NT2/D1 (cell line): ENCODE measurements around the gene CCSER2.

Experiments
- DNase-seq: peaks from one replicate; pipeline ENCODE4 v3.0.0-alpha.2; 2011; ENCODE audit warnings: low read depth, low spot score
- H3K27me3 ChIP-seq: 2 replicates; pipeline ENCODE4 v1.6.0; 2011; ENCODE audit warnings: mild to moderate bottlenecking; ENCODE audit not compliant: insufficient read length, insufficient read depth
- H3K36me3 ChIP-seq: 2 replicates; pipeline ENCODE4 v1.6.1; 2011; ENCODE audit warnings: mild to moderate bottlenecking, low read length, mixed read lengths; ENCODE audit not compliant: insufficient read depth, insufficient read length
- H3K4me1 ChIP-seq: 2 replicates; pipeline ENCODE4 v1.5.1; 2011; ENCODE audit not compliant: insufficient read depth, insufficient read length
- H3K4me3 ChIP-seq: 2 replicates; pipeline ENCODE4 v1.5.1; 2011; ENCODE audit warnings: low read depth; ENCODE audit not compliant: insufficient read length
- H3K9ac ChIP-seq: 2 replicates; pipeline ENCODE4 v1.6.0; 2011; ENCODE audit warnings: low read depth; ENCODE audit not compliant: insufficient read length
- H3K9me3 ChIP-seq: 2 replicates; pipeline ENCODE4 v1.5.1; 2011; ENCODE audit warnings: mild to moderate bottlenecking, low read length; ENCODE audit not compliant: insufficient read depth
- SUZ12 ChIP-seq: IDR thresholded peaks from 2 replicates; pipeline ENCODE4 v1.6.1; 2011; ENCODE audit not compliant: insufficient read length, insufficient read depth; ENCODE audit errors: extremely low read depth
- YY1 ChIP-seq: IDR thresholded peaks from 2 replicates; pipeline ENCODE4 v1.6.1; 2011; ENCODE audit not compliant: insufficient read length, insufficient read depth
- ZNF274 ChIP-seq: IDR thresholded peaks from 2 replicates; pipeline ENCODE4 v1.6.1; 2011; ENCODE audit warnings: mild to moderate bottlenecking, low read depth, low read length

CCSER2 gene

DNA sequence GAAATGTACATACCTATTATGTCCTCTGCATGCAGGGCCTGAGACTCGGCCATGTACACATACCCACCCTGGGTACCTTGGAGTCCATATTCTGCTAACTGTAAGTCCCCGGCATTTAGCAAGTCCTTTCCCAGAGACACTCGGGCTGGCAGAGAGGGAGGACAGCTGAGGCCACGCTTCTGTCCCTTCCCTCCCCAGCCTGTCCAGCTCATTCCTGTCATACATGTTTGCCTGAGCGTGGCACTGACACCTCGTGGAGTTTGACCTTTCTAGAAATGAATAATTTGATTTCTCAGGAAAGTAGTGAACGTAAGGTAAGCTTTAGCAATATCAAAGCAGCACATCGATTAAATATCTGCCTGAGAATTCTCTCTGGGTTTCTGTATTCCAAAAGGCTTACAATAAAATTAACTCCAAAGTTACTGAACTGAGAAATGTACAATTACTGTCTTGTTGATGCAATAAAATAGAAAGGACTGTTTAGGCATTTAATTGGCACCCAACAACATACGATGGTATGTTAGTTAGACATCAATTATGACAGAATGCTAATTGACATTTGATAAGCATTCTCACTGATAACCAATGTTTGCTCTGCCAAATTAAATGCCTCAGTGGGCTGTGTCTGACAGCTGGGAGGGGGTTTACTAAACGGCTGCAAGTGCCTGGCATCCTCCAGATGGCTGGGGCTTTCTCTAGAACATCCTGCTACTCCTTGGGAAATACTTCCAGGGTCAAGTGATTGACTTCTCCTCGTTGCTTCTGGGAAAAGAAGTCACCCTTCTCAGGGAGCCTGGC lies 221.2 kb downstream of the CCSER2 start:
- Histone ChIP-seq H3K27me3 (no peaks in the 10 kb centered on the region), H3K4me1 (no peaks in the 10 kb centered on the region), H3K36me3 (no peaks in the 10 kb centered on the region), H3K4me3 (no peak overlapping the region), H3K9ac (no peak overlapping the region), H3K9me3 (no peaks in the 10 kb centered on the region)
- TF ChIP-seq ZNF274 (no peak), YY1 (no peak), SUZ12 (no peak)
- no peak for DNase-seq

DNA sequence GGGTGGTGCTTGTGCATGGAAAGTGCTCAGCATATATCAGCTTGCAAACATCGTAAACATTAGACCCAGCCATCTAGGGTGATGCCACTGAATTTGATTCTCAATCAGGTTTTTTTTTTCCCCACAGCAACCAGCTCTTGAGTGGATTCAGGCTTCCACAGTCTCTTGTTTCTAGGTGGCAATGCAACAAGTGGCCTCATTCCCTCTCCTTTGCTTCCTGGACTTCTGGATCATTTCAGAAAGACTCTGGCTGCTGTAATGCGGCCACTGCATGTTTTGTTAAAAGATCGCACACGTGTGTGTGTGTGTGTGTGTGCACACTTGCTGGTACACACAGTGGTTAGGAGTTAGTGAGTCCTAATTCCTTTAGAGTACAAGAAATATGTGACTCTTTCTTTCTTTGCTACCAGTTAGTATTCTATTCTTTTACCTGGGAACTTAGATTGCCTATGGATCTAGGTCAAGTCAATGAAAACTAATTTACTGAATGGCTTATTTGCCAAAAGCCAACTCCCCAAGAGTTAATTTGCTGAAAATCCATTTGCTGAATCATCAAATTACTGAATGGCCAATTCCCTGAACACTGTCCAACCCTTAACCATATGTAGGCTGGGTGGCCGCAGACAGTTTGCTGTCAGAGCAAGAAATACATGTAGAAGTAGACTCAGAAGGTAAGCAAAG lies 222.5 kb downstream of the CCSER2 start:
- DNase-seq: no peak
- Histone ChIP-seq H3K4me1 (no peaks in the 10 kb centered on the region), H3K36me3 (no peaks in the 10 kb centered on the region), H3K9me3 (no peaks in the 10 kb centered on the region), H3K9ac (no peak overlapping the region), H3K27me3 (no peaks in the 10 kb centered on the region), H3K4me3 (no peak overlapping the region)
- no peak for TF ChIP-seq ZNF274
- TF ChIP-seq SUZ12: no peak
- no peak for TF ChIP-seq YY1

DNA sequence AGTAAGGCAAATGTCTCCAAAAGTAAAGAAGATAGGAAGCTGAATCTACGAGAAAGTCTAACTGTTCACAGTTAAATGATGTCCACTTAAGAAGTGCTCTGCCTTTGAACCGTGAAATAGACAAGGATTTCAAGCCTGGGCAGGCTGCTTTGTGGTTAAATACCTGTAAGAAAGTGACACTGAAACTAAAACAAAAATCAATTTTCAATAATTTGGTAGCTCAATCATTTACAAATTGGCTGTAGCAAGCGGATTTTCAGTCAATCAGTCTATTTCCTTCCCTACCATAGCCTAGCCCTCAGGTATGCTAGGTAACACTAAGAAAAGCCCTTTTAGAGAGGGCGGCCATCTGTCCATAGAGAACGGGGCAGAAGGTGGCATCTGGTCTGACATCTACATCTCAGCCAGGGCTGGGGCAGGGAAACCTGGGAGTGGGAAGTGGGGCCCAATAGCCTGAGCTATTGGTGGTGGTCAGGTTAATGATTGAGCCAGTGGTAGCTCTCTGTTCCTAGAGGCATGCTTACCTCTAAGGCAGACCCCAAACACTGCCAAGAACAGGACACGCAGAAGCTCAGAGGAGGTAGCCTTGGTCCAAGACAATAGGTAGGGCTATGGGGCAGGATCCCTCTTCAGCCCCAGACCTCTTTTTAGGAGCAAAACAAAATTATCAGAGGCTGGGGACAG lies 223.2 kb downstream of the CCSER2 start:
- TF ChIP-seq ZNF274 (no peak), SUZ12 (no peak), YY1 (no peak)

DNA sequence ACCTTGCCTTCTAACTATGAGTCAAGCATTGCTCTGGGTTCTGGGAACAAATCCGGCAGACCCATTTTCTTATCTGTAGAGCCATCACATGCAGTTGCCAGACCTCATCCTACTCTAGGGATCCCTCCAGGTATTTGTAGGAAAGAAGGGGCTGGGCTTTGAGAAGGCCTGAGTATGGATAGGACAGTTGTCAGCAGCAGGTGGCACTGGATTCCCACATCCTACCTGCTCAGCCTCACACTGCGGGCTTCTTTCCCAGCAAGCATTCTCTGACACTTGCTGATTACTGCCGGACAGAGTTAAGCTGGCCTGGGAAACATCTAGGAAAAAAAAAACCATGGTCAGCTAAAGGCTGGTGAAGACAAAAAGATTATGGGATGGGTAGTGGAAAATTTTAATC lies 224.1 kb downstream of the CCSER2 start:
- Histone ChIP-seq H3K9ac (no peak overlapping the region), H3K4me3 (no peak overlapping the region), H3K4me1 (no peaks in the 10 kb centered on the region), H3K9me3 (no peaks in the 10 kb centered on the region), H3K36me3 (no peaks in the 10 kb centered on the region), H3K27me3 (no peaks in the 10 kb centered on the region)
- TF ChIP-seq YY1 (no peak), SUZ12 (no peak)
- DNase-seq: no peak

More for the DNA sequence above, 223.2 kb downstream of the CCSER2 start:
- Histone ChIP-seq H3K4me1 (no peaks in the 10 kb centered on the region), H3K36me3 (no peaks in the 10 kb centered on the region), H3K9me3 (no peaks in the 10 kb centered on the region), H3K27me3 (no peaks in the 10 kb centered on the region), H3K9ac (no peak overlapping the region), H3K4me3 (no peak overlapping the region)
- DNase-seq: no peak

DNA sequence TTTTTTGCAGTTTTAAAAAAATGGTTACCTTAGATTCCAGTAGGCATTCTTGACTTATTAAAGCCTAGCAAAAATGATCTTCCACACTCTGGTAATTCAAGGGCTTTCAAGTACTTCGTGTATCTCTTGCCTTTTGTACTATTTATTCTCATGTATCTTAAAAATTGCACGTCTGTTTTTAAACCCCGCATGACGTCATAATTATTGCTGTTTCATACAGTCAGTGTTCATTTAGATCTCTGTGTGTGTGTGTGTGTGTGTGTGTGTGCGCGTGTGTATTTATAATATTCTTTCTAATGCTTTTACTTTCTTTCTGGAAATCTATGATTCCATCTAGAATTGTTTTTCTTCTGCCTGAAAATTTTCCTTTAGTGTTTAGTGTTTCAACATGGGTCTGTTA lies 234.2 kb downstream of the CCSER2 start:
- no peak for DNase-seq
- Histone ChIP-seq H3K4me1 (no peaks in the 10 kb centered on the region), H3K9me3 (no peaks in the 10 kb centered on the region), H3K4me3 (no peak overlapping the region), H3K36me3 (no peaks in the 10 kb centered on the region), H3K27me3 (no peaks in the 10 kb centered on the region), H3K9ac (no peak overlapping the region)
- no peak for TF ChIP-seq YY1
- TF ChIP-seq SUZ12: no peak
- no peak for TF ChIP-seq ZNF274

DNA sequence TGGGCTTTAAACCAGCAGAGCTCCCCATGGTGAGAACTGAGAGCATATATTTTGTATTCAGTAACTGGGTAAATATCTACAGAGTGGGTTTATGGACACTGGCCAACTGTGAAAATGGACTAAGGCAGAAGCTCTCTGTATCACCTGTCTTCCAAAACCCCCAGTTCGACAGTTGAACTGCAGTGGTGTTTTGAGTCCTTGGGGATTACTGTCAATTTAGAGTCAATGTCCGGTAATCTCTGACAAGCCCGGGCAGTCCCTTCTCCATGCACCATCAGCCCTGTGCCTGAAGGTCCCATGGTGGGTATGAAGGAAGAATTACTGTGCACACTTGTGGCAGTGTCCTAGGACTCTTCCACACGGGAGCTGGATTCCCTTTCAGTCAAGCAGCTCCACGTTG lies 235.0 kb downstream of the CCSER2 start:
- H3K9ac ChIP-seq: no peak overlapping the region
- H3K27me3 ChIP-seq: no peaks in the 10 kb centered on the region
- DNase-seq: no peak
- H3K9me3 ChIP-seq: no peaks in the 10 kb centered on the region
- H3K36me3 ChIP-seq: no peaks in the 10 kb centered on the region
- TF ChIP-seq YY1 (no peak), SUZ12 (no peak), ZNF274 (no peak)
- no peak overlapping the region for H3K4me3 ChIP-seq
- no peaks in the 10 kb centered on the region for H3K4me1 ChIP-seq

DNA sequence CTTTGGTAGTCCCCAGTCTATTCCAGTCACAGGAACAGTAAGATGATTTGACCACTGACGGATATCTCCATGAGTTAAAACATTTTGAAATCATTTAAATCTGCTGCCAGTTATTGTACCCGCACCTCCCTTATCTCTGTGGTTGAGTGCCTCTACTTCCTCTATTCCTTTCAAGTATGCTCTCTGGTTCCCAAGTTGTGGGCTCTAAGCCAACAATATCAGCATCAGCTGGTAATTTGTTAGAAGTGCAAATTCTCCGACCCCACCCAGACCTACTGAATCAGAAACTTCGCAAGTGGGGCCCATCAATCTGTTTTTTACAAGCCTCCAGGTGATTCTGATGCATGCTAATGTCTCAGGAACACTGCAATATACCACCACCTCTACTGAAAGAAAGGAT lies 235.5 kb downstream of the CCSER2 start:
- no peak overlapping the region for H3K9ac ChIP-seq
- DNase-seq: no peak
- H3K27me3 ChIP-seq: no peaks in the 10 kb centered on the region
- H3K36me3 ChIP-seq: no peaks in the 10 kb centered on the region
- H3K4me1 ChIP-seq: no peaks in the 10 kb centered on the region
- H3K4me3 ChIP-seq: no peak overlapping the region
- H3K9me3 ChIP-seq: 0 out of 2 replicates have a peak, but pooled peaks cover 3% of the 10 kb centered on the region
- TF ChIP-seq YY1 (no peak), SUZ12 (no peak), ZNF274 (no peak)
